ENCODE measurements around the gene ERN1. TPM values are rescaled to one million over a fixed set of nuclear protein-coding genes. Genes with fewer than 3 reads are reported as not detected.
A peak's percentile ranks its signal among the peaks of the same experiment; 100 is the strongest.
"Not testable (repeated sequence)": the region's sequence is repeated elsewhere in the genome, so short reads cannot be mapped to it uniquely, and the experiment has no call there.

ERN1 gene
- total and polyA plus RNA-seq, 4 donors: 8.3 to 34.2 (median 19.4) TPM

DNA sequence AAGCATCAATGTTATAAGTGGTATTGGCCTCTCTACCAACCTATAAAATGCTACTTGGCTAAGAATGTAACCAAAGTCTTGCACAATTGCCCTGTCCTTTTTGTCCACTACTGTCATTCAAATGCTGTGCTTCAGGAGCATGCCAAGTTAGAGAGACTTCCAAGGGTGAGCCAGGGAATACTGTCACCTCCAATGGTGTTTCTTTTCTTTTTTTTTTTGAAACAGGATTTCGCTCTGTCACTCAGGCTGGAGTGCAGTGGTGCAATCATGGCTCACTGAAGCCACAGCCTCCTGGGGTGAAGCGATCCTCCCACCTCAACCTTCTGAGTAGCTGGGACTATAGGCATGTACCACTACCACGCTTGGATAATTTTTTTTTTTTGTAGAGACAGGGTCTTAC, 43.7 kb upstream of the ERN1 start:
- H3K27me3 ChIP-seq (ENCODE audit: control insufficient read depth in 3 of 3, insufficient read depth in 3 of 3, low read length in 2 of 3): no peaks in the 10 kb centered on the region
- H3K27ac ChIP-seq (ENCODE audit: low read depth in 1 of 2, low read length in 1 of 2): peak overlapping the region in 1 of 2 donors; percentile 71
- H3K36me3 ChIP-seq (ENCODE audit: control insufficient read depth in 4 of 4, insufficient read depth in 4 of 4, low read length in 4 of 4): peaks cover 0 to 14% (median 5%) of the 10 kb centered on the region in 4 donors
- peaks cover 0 to 27% (median 6%) of the 10 kb centered on the region in 5 donors for H3K4me1 ChIP-seq (ENCODE audit: control insufficient read depth in 5 of 5, insufficient read depth in 5 of 5, low read length in 5 of 5)
- 59 to 79% methylated on average over 3 of the region's 3 CpGs for WGBS, 2 donors
- H3K9me3 ChIP-seq (ENCODE audit: control insufficient read depth in 4 of 4, insufficient read depth in 3 of 4, low read length in 3 of 4): no peaks in the 10 kb centered on the region
- ATAC-seq (ENCODE audit: insufficient read depth, low FRiP score) (no peak), DNase-seq (no peak)
- TF ChIP-seq, protein P1, sequence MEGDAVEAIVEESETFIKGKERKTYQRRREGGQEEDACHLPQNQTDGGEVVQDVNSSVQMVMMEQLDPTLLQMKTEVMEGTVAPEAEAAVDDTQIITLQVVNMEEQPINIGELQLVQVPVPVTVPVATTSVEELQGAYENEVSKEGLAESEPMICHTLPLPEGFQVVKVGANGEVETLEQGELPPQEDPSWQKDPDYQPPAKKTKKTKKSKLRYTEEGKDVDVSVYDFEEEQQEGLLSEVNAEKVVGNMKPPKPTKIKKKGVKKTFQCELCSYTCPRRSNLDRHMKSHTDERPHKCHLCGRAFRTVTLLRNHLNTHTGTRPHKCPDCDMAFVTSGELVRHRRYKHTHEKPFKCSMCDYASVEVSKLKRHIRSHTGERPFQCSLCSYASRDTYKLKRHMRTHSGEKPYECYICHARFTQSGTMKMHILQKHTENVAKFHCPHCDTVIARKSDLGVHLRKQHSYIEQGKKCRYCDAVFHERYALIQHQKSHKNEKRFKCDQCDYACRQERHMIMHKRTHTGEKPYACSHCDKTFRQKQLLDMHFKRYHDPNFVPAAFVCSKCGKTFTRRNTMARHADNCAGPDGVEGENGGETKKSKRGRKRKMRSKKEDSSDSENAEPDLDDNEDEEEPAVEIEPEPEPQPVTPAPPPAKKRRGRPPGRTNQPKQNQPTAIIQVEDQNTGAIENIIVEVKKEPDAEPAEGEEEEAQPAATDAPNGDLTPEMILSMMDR (IDR thresholded peaks at IDR 0.05; ENCODE audit: control extremely low read depth, extremely low read depth): no peak
- H3K9ac ChIP-seq (ENCODE audit: insufficient read depth in 1 of 2, low read length in 2 of 2): no peak overlapping the region
- no peak overlapping the region for H3K4me3 ChIP-seq

DNA sequence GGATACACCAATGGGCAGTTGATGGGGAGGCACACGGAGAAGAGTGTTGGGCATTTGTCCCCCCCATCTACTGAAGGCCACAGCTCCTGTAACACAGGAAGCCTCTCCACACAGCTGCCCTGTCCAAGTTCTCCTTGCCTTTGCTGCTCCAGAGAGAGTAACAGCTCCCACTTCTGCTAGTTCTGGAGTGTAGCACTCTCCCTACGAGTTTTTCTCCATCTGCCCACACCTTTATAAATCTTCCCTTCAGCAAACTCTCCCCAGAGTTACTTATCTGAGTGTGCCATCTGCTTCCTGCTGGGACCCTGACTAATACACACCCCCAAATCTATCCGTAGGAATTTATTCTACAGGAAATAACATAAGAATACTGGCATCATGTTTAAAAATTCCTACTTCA, 42.6 kb upstream of the ERN1 start:
- H3K4me3 ChIP-seq: no peak overlapping the region
- 35 to 45% methylated on average over 3 of the region's 3 CpGs for WGBS, 2 donors
- H3K9me3 ChIP-seq (ENCODE audit: control insufficient read depth in 4 of 4, insufficient read depth in 3 of 4, low read length in 3 of 4): no peaks in the 10 kb centered on the region
- TF ChIP-seq, protein P1 (IDR thresholded peaks at IDR 0.05; ENCODE audit: control extremely low read depth, extremely low read depth): no peak
- DNase-seq (no peak), ATAC-seq (ENCODE audit: insufficient read depth, low FRiP score) (no peak)
- H3K27ac ChIP-seq (ENCODE audit: low read depth in 1 of 2, low read length in 1 of 2): no peak overlapping the region
- peaks cover 0 to 22% (median under 1%) of the 10 kb centered on the region in 5 donors for H3K4me1 ChIP-seq (ENCODE audit: control insufficient read depth in 5 of 5, insufficient read depth in 5 of 5, low read length in 5 of 5)
- H3K36me3 ChIP-seq (ENCODE audit: control insufficient read depth in 4 of 4, insufficient read depth in 4 of 4, low read length in 4 of 4): peaks cover 0 to 14% (median 5%) of the 10 kb centered on the region in 4 donors
- no peaks in the 10 kb centered on the region for H3K27me3 ChIP-seq (ENCODE audit: control insufficient read depth in 3 of 3, insufficient read depth in 3 of 3, low read length in 2 of 3)
- no peak overlapping the region for H3K9ac ChIP-seq (ENCODE audit: insufficient read depth in 1 of 2, low read length in 2 of 2)

DNA sequence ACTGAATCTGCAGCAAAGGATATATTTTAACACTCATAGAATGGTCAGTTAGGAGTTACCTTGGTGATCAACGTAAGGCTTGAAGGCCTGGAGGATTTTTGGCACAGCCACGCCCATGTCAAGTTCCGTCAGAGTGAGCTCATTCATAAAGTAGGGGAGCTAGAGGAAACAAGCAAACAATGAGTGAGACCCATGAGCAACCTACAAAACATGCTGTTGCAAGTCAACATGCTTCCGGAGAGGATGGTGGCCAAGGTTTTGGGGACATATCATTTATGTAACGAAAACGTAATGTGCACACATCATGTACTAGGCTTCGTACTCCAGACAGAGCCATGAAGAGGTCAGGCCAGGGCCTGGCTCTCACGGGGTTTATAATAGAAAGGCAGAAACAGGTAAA, 41.1 kb upstream of the ERN1 start:
- H3K4me1 ChIP-seq (ENCODE audit: control insufficient read depth in 5 of 5, insufficient read depth in 5 of 5, low read length in 5 of 5): peaks cover 0 to 24% (median 0%) of the 10 kb centered on the region in 5 donors
- WGBS, 2 donors: 83 to 87% methylated on average over 8 of the region's 8 CpGs
- no peak for DNase-seq
- H3K9ac ChIP-seq (ENCODE audit: insufficient read depth in 1 of 2, low read length in 2 of 2): no peak overlapping the region
- TF ChIP-seq, protein P1 (IDR thresholded peaks at IDR 0.05; ENCODE audit: control extremely low read depth, extremely low read depth): no peak
- H3K36me3 ChIP-seq (ENCODE audit: control insufficient read depth in 4 of 4, insufficient read depth in 4 of 4, low read length in 4 of 4): peaks cover 0 to 21% (median 5%) of the 10 kb centered on the region in 4 donors
- no peaks in the 10 kb centered on the region for H3K27me3 ChIP-seq (ENCODE audit: control insufficient read depth in 3 of 3, insufficient read depth in 3 of 3, low read length in 2 of 3)
- H3K4me3 ChIP-seq: no peak overlapping the region
- H3K9me3 ChIP-seq (ENCODE audit: control insufficient read depth in 4 of 4, insufficient read depth in 3 of 4, low read length in 3 of 4): no peaks in the 10 kb centered on the region
- no peak for ATAC-seq (ENCODE audit: insufficient read depth, low FRiP score)
- peak overlapping the region in 1 of 2 donors; percentile 42 for H3K27ac ChIP-seq (ENCODE audit: low read depth in 1 of 2, low read length in 1 of 2)

DNA sequence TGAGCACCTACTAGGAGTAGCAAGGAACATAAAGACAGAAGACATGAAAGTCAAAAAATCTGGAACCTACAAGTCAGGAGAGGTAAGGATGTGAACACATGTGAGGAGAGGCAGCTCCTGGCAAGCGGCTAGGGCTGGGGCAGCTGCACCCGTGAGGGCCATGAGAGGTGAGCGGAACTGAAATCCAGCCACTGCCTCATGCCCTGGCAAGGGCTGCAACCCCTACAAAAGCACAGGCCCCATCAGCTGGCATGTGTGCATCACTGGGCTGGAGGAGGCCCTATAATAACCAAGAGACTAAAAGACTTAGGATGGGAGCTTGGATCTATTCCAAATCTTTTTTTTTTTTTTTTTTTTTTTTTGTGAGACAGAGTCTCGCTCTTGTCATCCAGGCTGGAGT, 40.3 kb upstream of the ERN1 start:
- no peak overlapping the region for H3K9ac ChIP-seq (ENCODE audit: insufficient read depth in 1 of 2, low read length in 2 of 2)
- no peak for DNase-seq

DNA sequence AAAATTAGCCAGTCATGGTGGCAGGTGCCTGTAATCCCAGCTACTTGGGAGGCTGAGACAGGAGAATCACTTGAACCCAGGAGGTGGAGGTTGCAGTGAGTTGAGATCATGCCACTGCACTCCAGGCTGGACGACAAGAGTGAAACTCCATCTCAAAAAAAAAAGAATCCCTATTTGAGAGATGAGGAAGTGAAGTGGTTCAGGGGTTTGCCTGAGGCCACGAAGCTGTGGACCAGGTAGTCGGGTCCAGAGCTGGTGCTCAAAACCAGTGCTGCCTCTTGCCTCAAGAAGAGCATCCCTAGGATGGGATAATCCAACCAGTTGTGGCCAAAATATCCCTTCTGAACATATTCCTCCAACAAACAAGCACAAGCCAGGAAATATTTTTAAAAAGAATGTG, 37.7 kb upstream of the ERN1 start:
- not testable (repeated sequence) for H3K9me3 ChIP-seq (ENCODE audit: control insufficient read depth in 4 of 4, insufficient read depth in 3 of 4, low read length in 3 of 4); H3K27ac ChIP-seq (ENCODE audit: low read depth in 1 of 2, low read length in 1 of 2); DNase-seq; H3K27me3 ChIP-seq (ENCODE audit: control insufficient read depth in 3 of 3, insufficient read depth in 3 of 3, low read length in 2 of 3); H3K4me3 ChIP-seq; ATAC-seq (ENCODE audit: insufficient read depth, low FRiP score); H3K9ac ChIP-seq (ENCODE audit: insufficient read depth in 1 of 2, low read length in 2 of 2); H3K4me1 ChIP-seq (ENCODE audit: control insufficient read depth in 5 of 5, insufficient read depth in 5 of 5, low read length in 5 of 5)
- H3K36me3 ChIP-seq (ENCODE audit: control insufficient read depth in 4 of 4, insufficient read depth in 4 of 4, low read length in 4 of 4): peaks cover 0 to 15% (median 7%) of the 10 kb centered on the region in 4 donors
- 86 to 88% methylated on average over 3 of the region's 3 CpGs for WGBS, 2 donors

More for the DNA sequence above, 40.3 kb upstream of the ERN1 start:
- Histone ChIP-seq H3K4me1 (ENCODE audit: control insufficient read depth in 5 of 5, insufficient read depth in 5 of 5, low read length in 5 of 5) (peaks cover 0 to 17% (median 0%) of the 10 kb centered on the region in 5 donors), H3K36me3 (ENCODE audit: control insufficient read depth in 4 of 4, insufficient read depth in 4 of 4, low read length in 4 of 4) (peaks cover 0 to 18% (median 5%) of the 10 kb centered on the region in 4 donors), H3K4me3 (no peak overlapping the region), H3K27me3 (ENCODE audit: control insufficient read depth in 3 of 3, insufficient read depth in 3 of 3, low read length in 2 of 3) (no peaks in the 10 kb centered on the region), H3K27ac (ENCODE audit: low read depth in 1 of 2, low read length in 1 of 2) (no peak overlapping the region), H3K9me3 (ENCODE audit: control insufficient read depth in 4 of 4, insufficient read depth in 3 of 4, low read length in 3 of 4) (no peaks in the 10 kb centered on the region)
- 89 to 96% methylated on average over 3 to 4 of the region's 4 CpGs for WGBS, 2 donors
- TF ChIP-seq, protein P1 (IDR thresholded peaks at IDR 0.05; ENCODE audit: control extremely low read depth, extremely low read depth): no peak
- ATAC-seq (ENCODE audit: insufficient read depth, low FRiP score): no peak
